Frontal cortex (tissue), 4 donors: Measurements from ENCODE around the gene AGT. TPM values are rescaled to one million over a fixed set of nuclear protein-coding genes. Genes with fewer than 3 reads are reported as not detected.

Experiments used
- DNase-seq, 2 donors: peaks; one replicate each; pipeline ENCODE4 v3.0.0; 2012; ENCODE audit warnings: low spot score in 2 of 2
- FAIRE-seq: peaks from 2 replicates; lab custom pipeline; 2012; peaks lifted over from hg19 to GRCh38; lab: Jason Lieb, UNC
- total RNA-seq: library from RNA; depleted of rRNA; stranded (reverse); fragments of >200 nt; gene quantifications from one replicate; pipeline ENCODE4 v1.2.3, GENCODE V29; 2014
- donor health status: control.
- donor health status: control.
- donor health status: control.

Gene AGT
- total RNA-seq, 1 donor from 2014 or later, result 4.1 TPM

GRCh38 chr1:230696722-230697437, 17.0 kb downstream of the AGT start:
- no peak for DNase-seq
- FAIRE-seq, result no peak

DNA sequence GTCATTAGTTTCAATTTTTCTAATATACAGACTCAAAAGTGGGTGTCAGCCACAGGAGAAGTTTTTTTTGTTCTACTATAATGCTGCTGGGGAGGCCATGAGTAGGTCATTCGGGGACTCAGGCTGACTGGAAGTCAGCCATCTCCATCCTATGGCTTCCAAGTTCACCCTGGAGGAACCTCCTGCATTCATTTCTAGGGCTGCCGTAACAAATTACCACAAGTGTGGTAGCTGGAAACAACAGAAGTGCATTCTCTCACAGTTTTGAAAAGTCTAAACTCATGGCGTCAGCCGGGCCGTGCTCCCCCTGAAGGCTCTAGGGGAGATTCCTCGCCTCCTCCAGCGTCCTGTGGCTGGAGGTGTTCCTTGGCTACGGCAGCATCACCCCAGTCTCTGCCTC, 17.7 kb downstream of the AGT start:
- DNase-seq (no peak), FAIRE-seq (no peak)

GRCh38 chr1:230694991-230695390, 18.9 kb downstream of the AGT start:
- no peak for FAIRE-seq
- DNase-seq, result no peak

GRCh38 chr1:230694464-230694863, 19.5 kb downstream of the AGT start:
- FAIRE-seq (no peak), DNase-seq (no peak)

GRCh38 chr1:230693777-230694176, 20.1 kb downstream of the AGT start:
- no peak for DNase-seq

DNA sequence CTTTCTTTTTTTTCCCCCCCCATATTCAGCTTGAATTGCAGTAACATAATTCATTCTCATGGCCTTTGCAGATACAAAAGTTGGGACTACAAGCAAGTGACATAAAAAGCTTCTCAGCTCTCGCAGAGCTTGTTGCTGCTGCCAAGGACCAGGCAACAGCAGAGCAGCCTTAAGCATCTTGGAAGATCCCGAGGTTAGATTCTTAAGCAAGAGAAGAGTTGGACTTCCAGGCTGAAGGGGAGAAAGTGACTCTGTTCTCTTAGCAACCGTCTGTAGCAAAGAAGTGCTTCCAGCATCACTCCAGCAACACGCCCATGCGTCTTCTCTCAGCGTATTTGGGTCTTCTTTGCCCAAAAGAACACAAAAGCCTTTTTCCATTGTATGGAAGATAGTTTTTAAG, 20.7 kb downstream of the AGT start:
- FAIRE-seq (no peak), DNase-seq (no peak)

More at GRCh38 chr1:230693777-230694176, 20.1 kb downstream of the AGT start:
- FAIRE-seq, result no peak

DNA sequence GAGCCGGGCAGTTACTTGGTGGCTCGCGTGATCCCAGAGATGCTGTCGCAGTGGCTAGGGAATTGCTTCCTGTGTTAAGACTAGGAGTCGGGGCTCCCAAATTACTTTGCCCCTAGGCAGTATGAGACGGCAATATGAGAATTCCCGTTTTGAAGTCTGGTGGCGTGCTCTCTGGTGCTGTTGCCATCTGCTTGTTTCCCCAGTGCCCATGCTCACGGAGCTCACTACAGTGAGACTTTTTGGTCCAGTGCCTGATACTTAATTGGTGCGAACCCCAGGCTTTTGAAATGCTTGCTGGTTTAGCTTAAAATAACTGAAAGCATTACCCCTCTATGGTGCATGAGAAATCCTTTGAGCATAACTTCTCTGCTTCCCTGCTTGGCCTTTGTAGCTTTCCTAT, 22.3 kb downstream of the AGT start:
- FAIRE-seq (no peak), DNase-seq (no peak)

GRCh38 chr1:230690101-230690500, 23.8 kb downstream of the AGT start:
- no peak for FAIRE-seq
- no peak for DNase-seq

DNA sequence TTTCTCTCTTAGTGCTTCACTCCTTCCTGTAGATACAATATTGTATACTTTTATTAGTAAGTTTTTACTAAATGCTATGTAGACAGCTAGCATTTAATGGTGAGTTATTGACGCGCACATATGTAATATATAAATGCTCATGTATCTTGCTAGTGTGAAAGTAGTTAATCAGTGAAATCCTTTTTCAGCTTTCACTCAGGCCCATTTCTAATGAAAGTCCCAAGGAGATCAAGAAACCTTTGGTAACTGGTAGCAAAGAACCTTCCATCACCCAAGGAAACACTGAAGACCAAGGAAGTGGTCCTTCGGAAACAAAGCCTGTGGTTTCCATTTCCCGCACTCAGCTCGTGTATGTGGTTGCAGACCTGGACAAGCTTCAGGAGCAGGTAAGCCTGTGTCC, 27.2 kb downstream of the AGT start:
- DNase-seq (no peak), FAIRE-seq (no peak)

- FAIRE-seq (no peak), DNase-seq (no peak)
Observed at GRCh38 chr1:230684998-230685397, 28.9 kb downstream of the AGT start.

GRCh38 chr1:230684146-230684545, 29.8 kb downstream of the AGT start:
- DNase-seq, result no peak
- FAIRE-seq, result no peak

- DNase-seq (no peak), FAIRE-seq (no peak)
Observed at GRCh38 chr1:230682882-230683610, 30.9 kb downstream of the AGT start.

DNA sequence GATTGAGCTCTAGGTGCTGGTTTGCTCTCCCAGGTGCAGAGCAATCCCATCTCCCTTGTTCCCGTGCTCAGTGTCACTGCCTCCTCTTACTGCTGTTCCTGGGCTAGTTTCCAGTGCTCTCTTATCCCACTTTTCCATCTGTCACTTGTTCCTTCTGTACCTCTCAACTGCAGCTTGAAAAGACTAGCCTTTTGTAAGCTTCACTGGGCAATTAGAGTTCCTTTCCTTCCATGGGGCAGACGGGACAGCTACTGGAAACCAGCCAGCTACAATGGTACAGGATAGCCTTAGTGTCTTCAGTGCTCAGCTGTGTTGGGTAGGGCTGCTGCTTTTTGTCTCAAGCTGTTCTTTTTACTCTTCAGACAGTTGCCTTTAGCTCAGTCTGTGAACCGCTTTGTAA, 31.6 kb downstream of the AGT start:
- FAIRE-seq (no peak), DNase-seq (no peak)

GRCh38 chr1:230681599-230681998, 32.3 kb downstream of the AGT start:
- FAIRE-seq (no peak), DNase-seq (no peak)

- FAIRE-seq, result no peak
- DNase-seq, result no peak
Observed at GRCh38 chr1:230680300-230681025, 33.5 kb downstream of the AGT start.

DNA sequence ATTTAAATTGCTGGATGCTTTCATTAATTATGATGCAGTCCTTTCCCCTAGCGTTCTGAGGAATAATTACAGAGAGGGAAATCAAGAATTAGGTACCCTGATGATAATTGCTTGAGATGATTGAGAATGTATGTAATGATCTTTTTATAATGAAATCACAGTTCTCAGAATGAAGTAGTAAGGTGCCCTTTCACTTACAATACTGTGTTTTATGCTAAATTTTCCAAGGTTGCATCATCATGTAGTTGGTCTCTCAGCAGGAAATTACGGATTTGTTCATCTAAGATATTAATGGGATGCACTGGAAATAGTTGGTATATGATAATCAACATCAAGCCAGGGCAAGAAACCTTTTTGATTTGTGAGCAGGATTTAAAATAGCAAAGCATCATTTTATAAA, 34.1 kb downstream of the AGT start:
- FAIRE-seq, result no peak
- DNase-seq, result no peak

- no peak for FAIRE-seq
Observed at GRCh38 chr1:230679192-230679591, 34.7 kb downstream of the AGT start.

DNA sequence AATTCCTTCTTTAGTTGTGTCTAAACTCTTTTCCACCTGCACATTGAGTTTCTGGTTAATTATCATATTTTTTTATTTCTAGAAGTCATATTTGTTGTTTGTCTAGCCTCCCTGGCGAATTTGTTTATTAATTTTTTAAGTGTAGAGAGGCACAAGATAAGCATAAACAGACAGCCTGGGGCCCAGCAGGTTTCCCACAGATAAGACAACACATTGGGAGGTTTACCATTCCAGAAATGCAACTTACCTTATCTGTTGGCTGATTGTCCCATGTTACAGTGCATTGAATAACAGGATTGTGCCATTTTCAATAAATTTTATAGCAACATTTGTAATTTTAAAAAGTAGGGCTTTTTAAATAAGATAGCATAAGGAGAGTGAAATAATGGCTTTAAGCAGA, 36.7 kb downstream of the AGT start:
- no peak for FAIRE-seq
- DNase-seq, result no peak

More at GRCh38 chr1:230679192-230679591, 34.7 kb downstream of the AGT start:
- no peak for DNase-seq

- DNase-seq, result no peak
Observed at GRCh38 chr1:230674581-230674980, 39.3 kb downstream of the AGT start.

DNA sequence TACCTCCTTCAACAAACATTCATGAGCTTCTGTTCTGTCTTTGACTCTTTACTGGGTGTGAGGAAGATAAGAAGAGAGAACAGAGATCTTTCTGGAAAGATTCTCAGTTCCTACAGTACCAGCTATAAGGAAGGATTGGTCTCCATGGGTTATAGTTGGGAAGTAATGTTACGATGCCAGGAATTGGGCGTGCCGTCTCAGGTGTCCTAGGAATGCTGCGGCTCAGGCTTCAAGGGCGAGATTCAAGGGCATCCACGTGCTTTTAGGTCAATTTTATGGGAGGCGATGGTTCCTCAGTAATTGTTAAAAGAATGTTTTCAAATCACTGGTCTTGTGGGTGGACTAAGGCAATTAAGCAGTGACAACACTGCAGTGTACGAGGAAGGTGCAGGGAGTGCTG, 44.4 kb downstream of the AGT start:
- FAIRE-seq (no peak), DNase-seq (no peak)

More at GRCh38 chr1:230674581-230674980, 39.3 kb downstream of the AGT start:
- no peak for FAIRE-seq

DNA sequence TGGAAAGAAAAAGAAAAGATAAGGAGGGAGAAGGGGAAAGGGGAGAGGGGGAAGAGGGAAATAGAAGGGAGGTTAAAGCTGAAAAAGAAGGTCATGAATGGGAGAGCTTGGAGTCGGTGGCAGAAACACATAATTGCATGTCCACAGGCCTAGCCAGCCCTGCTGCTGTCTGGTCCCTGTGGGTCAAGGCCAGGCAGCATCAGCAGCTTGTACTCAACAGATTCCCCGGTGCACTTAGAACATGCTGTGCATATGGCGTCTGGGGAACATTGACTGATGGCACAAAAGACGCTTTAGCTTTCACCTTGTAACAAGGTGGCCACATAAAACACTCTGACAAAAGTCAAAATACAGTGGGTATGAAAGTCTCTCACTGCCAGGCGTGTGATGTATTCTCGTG, 45.7 kb downstream of the AGT start:
- DNase-seq, result no peak
- no peak for FAIRE-seq
